Measurements from ENCODE around the gene ARMC2. TPM values are rescaled to one million over a fixed set of nuclear protein-coding genes. Genes with fewer than 3 reads are reported as not detected.

Gene ARMC2
- total RNA-seq, 1 donor from 2014 or later = 5.2 TPM

DNA sequence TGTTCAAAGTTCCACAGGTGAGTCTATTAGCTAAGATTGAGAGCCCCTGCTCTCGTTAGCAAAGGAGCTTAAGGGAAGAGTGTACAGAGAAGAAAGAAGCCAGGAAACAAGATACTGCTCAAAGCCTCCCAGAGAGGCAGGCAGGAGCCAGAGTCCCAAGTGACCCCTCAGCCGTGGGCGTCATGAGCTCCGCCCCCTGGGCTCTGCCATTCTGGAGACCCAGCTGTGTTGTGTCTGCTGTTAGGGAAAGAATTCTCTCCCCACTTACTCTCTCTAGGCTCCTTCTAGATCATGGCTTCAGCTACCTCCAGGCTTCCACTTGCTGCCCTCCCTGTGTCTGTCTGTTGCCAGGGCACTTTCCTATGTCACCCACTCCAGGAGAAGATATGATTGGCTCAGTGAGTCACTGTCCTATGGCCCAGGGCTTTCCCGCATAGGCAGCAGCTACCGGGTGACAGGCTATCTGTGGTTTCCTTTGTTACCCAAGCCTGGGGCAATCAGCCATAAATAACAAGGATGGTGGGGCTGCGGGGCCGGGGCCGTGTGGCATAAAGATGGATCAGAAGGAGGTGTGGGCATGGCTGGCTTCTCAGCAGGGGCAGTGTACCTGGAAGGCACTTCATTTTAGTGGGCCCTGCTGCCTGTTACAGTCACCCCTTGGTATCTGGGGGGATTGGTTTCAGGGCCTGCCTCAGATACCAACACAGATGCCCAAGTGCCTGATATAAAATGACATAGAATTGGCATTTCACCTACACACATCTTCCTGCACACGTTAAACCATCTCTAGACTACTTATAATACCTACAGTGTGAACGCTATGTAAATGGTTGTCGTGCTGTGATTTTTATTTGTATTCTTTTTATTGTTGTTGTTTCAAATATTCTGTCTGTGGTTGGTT lies 118.9 kb downstream of the ARMC2 start:
- Histone ChIP-seq H3K36me3 (ENCODE audit: insufficient read depth, low read length) (no peaks in the 10 kb centered on the region), H3K4me2 (ENCODE audit: low read length) (peak overlapping the region; percentile 68), H3K4me1 (ENCODE audit: insufficient read depth, low read length) (peaks cover 5% of the 10 kb centered on the region), H3K27ac (ENCODE audit: low read depth, low read length) (no peak overlapping the region), H3K79me2 (ENCODE audit: insufficient read depth, low read length) (no peaks in the 10 kb centered on the region), H3K4me3 (ENCODE audit: insufficient read depth, low read depth, low read length) (no peak overlapping the region), H4K20me1 (ENCODE audit: insufficient read depth, low read length) (no peaks in the 10 kb centered on the region), H3K9ac (ENCODE audit: low read length) (no peak overlapping the region), H2AFZ (ENCODE audit: low read depth, low read length) (peak overlapping the region; percentile 57), H3K9me3 (ENCODE audit: insufficient read depth, low read depth, low read length) (no peaks in the 10 kb centered on the region), H3K27me3 (ENCODE audit: insufficient read depth, low read length) (no peaks in the 10 kb centered on the region)
- FAIRE-seq (no peak), DNase-seq (ENCODE audit: low read depth) (peak; percentile 51)
- Mint-ChIP-seq H3K4me3 (ENCODE audit: unreplicated experiment) (no peak overlapping the region), H3K4me1 (ENCODE audit: low read depth, unreplicated experiment) (peaks cover 20% of the 10 kb centered on the region), H3K9me3 (ENCODE audit: unreplicated experiment) (no peaks in the 10 kb centered on the region), H3K27ac (ENCODE audit: unreplicated experiment) (peak overlapping the region; percentile 34), H3K36me3 (ENCODE audit: low read depth, unreplicated experiment) (peaks cover 1% of the 10 kb centered on the region), H3K27me3 (ENCODE audit: low read depth, unreplicated experiment) (peaks cover 1% of the 10 kb centered on the region)
- no peak for TF ChIP-seq EZH2 (IDR thresholded peaks at IDR 0.05; ENCODE audit: insufficient read depth, low read length)
- TF ChIP-seq, protein P1, sequence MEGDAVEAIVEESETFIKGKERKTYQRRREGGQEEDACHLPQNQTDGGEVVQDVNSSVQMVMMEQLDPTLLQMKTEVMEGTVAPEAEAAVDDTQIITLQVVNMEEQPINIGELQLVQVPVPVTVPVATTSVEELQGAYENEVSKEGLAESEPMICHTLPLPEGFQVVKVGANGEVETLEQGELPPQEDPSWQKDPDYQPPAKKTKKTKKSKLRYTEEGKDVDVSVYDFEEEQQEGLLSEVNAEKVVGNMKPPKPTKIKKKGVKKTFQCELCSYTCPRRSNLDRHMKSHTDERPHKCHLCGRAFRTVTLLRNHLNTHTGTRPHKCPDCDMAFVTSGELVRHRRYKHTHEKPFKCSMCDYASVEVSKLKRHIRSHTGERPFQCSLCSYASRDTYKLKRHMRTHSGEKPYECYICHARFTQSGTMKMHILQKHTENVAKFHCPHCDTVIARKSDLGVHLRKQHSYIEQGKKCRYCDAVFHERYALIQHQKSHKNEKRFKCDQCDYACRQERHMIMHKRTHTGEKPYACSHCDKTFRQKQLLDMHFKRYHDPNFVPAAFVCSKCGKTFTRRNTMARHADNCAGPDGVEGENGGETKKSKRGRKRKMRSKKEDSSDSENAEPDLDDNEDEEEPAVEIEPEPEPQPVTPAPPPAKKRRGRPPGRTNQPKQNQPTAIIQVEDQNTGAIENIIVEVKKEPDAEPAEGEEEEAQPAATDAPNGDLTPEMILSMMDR (IDR thresholded peaks at IDR 0.05; ENCODE audit: insufficient read depth, low read depth, low read length) = no peak

DNA sequence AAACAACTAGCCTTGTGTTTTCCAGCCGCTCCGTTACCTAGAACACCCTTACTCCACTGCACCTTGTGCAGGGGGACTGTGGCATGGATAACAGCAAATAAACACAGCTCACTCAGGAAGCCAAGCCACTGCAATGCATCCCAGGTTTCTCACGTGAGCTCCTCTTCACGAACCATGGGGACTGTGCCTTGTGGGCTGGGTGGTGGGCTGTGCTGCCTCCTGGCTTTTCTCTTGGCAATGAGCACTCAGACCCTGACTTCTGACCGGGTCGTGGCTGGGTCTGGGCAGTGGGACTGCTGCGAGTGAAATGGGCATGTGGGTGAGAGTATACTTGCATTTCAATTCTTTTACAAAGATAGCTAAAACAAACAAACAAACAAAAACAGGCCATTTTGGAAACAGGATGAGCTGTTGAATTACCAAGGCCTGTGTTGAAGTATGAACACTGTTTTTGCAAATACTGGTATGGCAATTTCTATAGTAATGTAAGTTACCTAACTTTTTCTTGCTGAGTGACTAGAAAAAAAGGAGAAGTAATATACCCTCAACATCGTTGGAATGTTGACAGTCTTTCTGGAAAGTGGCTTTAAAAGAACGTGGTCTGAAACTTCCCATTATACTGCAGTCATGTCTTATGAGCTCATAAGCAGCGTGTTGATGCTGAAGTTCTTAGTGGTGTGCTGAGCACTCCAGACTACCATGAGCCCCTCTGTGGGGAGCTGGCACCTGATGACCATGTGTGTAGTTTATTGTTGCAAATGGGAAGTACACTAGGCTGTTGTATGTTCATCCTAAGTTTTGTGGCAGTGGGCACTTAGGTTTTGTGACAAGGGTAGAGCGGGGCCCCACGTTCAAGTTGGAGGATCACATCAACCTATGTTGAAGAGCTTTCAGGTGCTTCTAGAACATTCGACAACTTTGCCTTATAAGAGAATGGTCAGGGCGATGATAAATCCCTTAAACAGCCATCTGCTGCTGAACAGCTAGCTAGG lies 120.4 kb downstream of the ARMC2 start:
- no peaks in the 10 kb centered on the region for H3K9me3 Mint-ChIP-seq (ENCODE audit: unreplicated experiment)
- DNase-seq (ENCODE audit: low read depth) (no peak), FAIRE-seq (no peak)
- H3K36me3 Mint-ChIP-seq (ENCODE audit: low read depth, unreplicated experiment) = no peaks in the 10 kb centered on the region
- H3K9ac ChIP-seq (ENCODE audit: low read length) = no peak overlapping the region
- H3K4me1 Mint-ChIP-seq (ENCODE audit: low read depth, unreplicated experiment) = peaks cover 20% of the 10 kb centered on the region
- H3K4me3 Mint-ChIP-seq (ENCODE audit: unreplicated experiment) = peak overlapping the region; percentile 15
- H3K27me3 ChIP-seq (ENCODE audit: insufficient read depth, low read length) = no peaks in the 10 kb centered on the region
- H3K4me2 ChIP-seq (ENCODE audit: low read length) = no peak overlapping the region
- no peaks in the 10 kb centered on the region for H3K9me3 ChIP-seq (ENCODE audit: insufficient read depth, low read depth, low read length)
- H3K4me1 ChIP-seq (ENCODE audit: insufficient read depth, low read length) = peaks cover 5% of the 10 kb centered on the region
- no peak overlapping the region for H3K4me3 ChIP-seq (ENCODE audit: insufficient read depth, low read depth, low read length)
- no peak overlapping the region for H3K27ac ChIP-seq (ENCODE audit: low read depth, low read length)
- no peak overlapping the region for H2AFZ ChIP-seq (ENCODE audit: low read depth, low read length)
- H3K36me3 ChIP-seq (ENCODE audit: insufficient read depth, low read length) = no peaks in the 10 kb centered on the region
- peaks cover 1% of the 10 kb centered on the region for H3K27me3 Mint-ChIP-seq (ENCODE audit: low read depth, unreplicated experiment)
- no peaks in the 10 kb centered on the region for H4K20me1 ChIP-seq (ENCODE audit: insufficient read depth, low read length)
- TF ChIP-seq, protein P1 (IDR thresholded peaks at IDR 0.05; ENCODE audit: insufficient read depth, low read depth, low read length) = no peak
- TF ChIP-seq EZH2 (IDR thresholded peaks at IDR 0.05; ENCODE audit: insufficient read depth, low read length) = no peak
- H3K79me2 ChIP-seq (ENCODE audit: insufficient read depth, low read length) = no peaks in the 10 kb centered on the region
- H3K27ac Mint-ChIP-seq (ENCODE audit: unreplicated experiment) = peak overlapping the region; percentile 77
